Activated CD8-positive, alpha-beta T cell treated with anti-CD3 and anti-CD28 coated beads for 36 hours (primary cell): ENCODE data around the gene TAPT1. TPM values are rescaled to one million over a fixed set of nuclear protein-coding genes. Genes with fewer than 3 reads are reported as not detected.

Experiments used
- ATAC-seq: fragments of 200-7000 bp; cut with Tn5 transposase; one replicate; pipeline ENCODE4 v1.10.0; 2021; ENCODE audit warnings: mild to moderate bottlenecking, moderate library complexity
- CTCF ChIA-PET: fragments of 350-600 bp; sonication (Branson Sonifier 250); formaldehyde crosslinking; loops from one replicate; lab custom pipeline; 2021; ENCODE audit warnings: antibody characterized with exemption; lab: Charles Lee
- POLR2A ChIA-PET: fragments of 350-600 bp; sonication (Branson Sonifier 250); formaldehyde crosslinking; loops from one replicate; lab custom pipeline; 2021; ENCODE audit warnings: antibody characterized with exemption; lab: Charles Lee
- DNase-seq: peaks from one replicate; pipeline ENCODE4 v3.0.0-alpha.2; 2020
- H3K27ac Mint-ChIP-seq: one replicate; pipeline ENCODE4 v1.8.0; 2021; ENCODE audit warnings: mild to moderate bottlenecking, mixed read lengths
- H3K27me3 Mint-ChIP-seq: one replicate; pipeline ENCODE4 v1.8.0; 2021; ENCODE audit warnings: mixed read lengths
- H3K36me3 Mint-ChIP-seq: one replicate; pipeline ENCODE4 v1.8.0; 2021; ENCODE audit warnings: low read depth, mixed read lengths
- H3K4me1 Mint-ChIP-seq: one replicate; pipeline ENCODE4 v1.8.0; 2021; ENCODE audit warnings: low read depth, mixed read lengths
- H3K4me3 Mint-ChIP-seq: one replicate; pipeline ENCODE4 v1.8.0; 2021; ENCODE audit warnings: mild to moderate bottlenecking, moderate library complexity, mixed read lengths
- H3K9me3 Mint-ChIP-seq: one replicate; pipeline ENCODE4 v1.8.0; 2021; ENCODE audit warnings: mixed read lengths
- CTCF ChIP-seq: fragments of 200-600 bp; IDR thresholded peaks from one replicate; pipeline ENCODE4 v1.8.0; 2022; ENCODE audit warnings: antibody characterized with exemption, mild to moderate bottlenecking
- intact Hi-C: fragments of 100-400 bp; cut with micrococcal nuclease; formaldehyde crosslinking; loops from one replicate; pipeline ENCODE4 v1.10.0; 2022
- total RNA-seq, 2 experiments: library from RNA; stranded (reverse); gene quantifications; one replicate each; pipeline ENCODE4 v1.2.3, GENCODE V29; 2021

Gene TAPT1
- total RNA-seq, 2 experiments from 2014 or later, result 34.2 to 35.5 TPM

DNA sequence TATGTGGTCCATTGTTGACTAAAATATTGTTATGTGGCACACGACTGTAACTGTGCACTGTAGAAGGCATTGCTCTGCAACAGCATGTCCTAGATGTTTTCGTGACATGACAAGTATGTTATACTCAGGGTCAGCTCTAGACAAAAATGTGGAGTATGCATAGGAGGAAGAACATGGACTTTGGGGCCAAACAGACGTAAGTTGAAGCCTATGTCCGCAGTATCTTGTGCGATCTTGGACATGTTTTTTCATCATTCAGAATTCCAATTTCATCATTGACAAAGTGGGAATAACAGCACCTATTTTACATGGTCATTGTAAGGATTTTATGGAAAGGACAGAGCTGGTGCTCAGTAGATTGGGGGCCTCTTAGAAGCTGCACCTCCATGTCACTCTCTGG lies 114.7 kb downstream of the TAPT1 start:
- intact Hi-C loops, result no loop called here
- TF ChIP-seq CTCF, result no peak
- peaks cover 7% of the 10 kb centered on the region for H3K27me3 Mint-ChIP-seq
- H3K4me3 Mint-ChIP-seq, result no peak overlapping the region
- ChIA-PET POLR2A (no interaction called here), CTCF (no interaction called here)
- H3K4me1 Mint-ChIP-seq, result no peaks in the 10 kb centered on the region
- no peak overlapping the region for H3K27ac Mint-ChIP-seq
- DNase-seq (no peak), ATAC-seq (no peak)
- H3K36me3 Mint-ChIP-seq, result no peaks in the 10 kb centered on the region
- no peaks in the 10 kb centered on the region for H3K9me3 Mint-ChIP-seq

DNA sequence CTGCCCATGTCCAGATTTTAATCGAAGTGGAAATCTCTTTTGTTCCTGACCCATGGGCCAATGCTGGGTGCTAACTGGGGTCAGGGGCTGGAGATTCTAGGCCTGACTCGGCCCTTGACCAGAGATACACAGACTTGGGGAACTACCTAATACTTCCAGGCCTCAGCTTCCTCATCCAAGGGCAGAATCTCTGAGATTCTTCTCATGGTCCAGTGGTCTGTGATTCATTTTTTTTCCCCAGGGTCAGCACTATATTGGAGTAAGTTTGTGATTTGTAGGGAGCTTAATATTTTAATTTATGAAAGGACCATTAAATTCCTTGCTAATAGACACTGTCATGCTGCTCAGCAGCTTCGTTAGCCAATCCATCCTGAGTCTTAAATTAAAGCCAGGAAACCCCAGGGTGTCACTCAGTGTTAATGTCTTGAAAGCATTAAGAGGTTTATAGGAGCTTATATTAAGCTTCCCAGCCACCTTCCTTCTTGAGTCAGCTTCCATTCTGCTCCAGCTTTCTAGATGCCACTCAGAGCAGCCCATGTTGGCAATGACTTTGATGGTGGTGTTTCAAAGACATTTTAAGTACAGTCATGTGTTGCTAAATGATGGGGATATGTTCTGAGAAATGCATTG lies 115.5 kb downstream of the TAPT1 start:
- no peak overlapping the region for H3K4me3 Mint-ChIP-seq
- peaks cover 7% of the 10 kb centered on the region for H3K27me3 Mint-ChIP-seq
- POLR2A ChIA-PET, result interaction anchor here (0.6 to 0.7 kb wide), 2 partner anchors 24 to 1373 kb away, joined by 3 read pairs; no protein-coding TSS in a partner anchor
- H3K4me1 Mint-ChIP-seq, result no peaks in the 10 kb centered on the region
- no peak for ATAC-seq
- no peak for DNase-seq
- no peaks in the 10 kb centered on the region for H3K9me3 Mint-ChIP-seq
- CTCF ChIA-PET, result no interaction called here
- intact Hi-C loops, result no loop called here
- no peak for TF ChIP-seq CTCF
- no peaks in the 10 kb centered on the region for H3K36me3 Mint-ChIP-seq
- no peak overlapping the region for H3K27ac Mint-ChIP-seq

Other genes with a start within 250 kb of the TAPT1 start
- under 1 TPM in 1 of 2 experiments, not detected in 1; 0.22 TPM for gene PROM1, start 142.4 kb downstream of the TAPT1 start, total RNA-seq